ENCODE measurements around the gene CACNA2D2.

CACNA2D2 gene

GRCh38 chr3:50454481-50455070, 48.9 kb downstream of the CACNA2D2 start:
- DNase-seq: no peak

GRCh38 chr3:50453907-50454306, 49.5 kb downstream of the CACNA2D2 start:
- no peak for DNase-seq

- peak; percentile 85 for DNase-seq
Measured at GRCh38 chr3:50450209-50450921, 53.1 kb downstream of the CACNA2D2 start.

DNA sequence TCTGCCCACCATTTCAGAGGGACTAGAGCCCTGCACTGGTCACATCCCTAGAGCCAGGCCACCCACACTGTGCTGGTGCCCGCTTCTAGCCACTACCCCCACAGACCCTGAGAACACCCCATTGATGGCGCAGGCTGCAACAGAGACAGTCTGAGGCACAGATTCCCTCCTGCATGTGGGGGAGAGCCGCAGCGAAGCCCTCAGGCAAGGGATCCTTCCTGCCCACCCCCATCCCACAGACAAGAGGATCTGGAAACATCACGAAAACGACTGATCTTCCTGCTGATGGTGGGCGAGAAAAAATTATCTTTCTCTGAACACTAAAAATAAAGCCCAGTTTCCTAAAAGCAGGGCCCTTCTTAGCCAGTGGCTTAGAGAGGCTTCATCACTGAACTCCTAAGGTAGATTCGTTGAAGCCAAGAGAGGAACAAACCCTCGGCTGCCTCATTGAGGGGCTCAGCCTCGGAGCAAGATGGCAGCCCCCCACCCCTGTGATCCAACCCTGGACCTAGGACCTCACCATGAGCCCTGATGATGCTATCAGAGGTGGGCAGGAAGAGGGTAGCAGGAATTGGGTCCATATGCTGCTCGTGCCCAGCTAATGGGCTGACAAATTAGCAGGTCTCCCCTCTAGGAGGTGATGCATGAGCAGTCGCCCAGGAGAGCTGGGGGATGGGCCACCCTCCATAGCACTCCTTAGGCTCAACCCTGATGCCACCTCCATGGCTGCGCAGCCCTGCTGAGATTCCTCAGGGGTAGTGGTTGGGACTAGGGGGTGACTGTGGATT, 54.5 kb downstream of the CACNA2D2 start:
- no peak for DNase-seq

DNA sequence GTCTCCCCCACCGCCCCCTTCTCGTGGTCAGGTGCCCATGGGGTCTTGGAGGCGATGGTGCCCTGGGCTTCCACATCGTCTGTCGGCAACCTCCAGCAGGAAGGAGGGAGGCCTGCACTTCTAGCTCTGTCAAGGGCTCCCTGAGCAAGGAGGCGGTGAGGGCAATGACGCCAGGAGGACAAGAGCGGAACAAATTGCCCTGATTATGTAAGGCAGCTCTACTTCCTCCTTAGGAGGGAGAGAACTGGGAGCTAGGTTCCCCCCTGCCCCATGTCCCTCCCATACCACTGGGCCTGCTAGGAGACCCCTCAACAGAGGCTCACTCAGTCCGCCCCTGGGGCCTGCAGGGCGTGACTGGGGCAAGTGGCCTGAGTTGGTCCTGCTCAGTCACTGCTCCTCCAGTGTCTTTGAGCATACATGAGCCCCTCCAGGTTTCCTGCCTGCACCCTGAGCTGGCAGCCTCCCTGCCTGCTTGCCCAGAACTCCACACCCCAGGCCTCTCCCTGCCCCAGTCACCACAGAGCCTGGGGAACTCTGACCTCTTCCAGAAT, 56.1 kb downstream of the CACNA2D2 start:
- no peak for DNase-seq

GRCh38 chr3:50445919-50446318, 57.5 kb downstream of the CACNA2D2 start:
- DNase-seq: no peak

GRCh38 chr3:50444782-50445181, 58.7 kb downstream of the CACNA2D2 start:
- no peak for DNase-seq

DNA sequence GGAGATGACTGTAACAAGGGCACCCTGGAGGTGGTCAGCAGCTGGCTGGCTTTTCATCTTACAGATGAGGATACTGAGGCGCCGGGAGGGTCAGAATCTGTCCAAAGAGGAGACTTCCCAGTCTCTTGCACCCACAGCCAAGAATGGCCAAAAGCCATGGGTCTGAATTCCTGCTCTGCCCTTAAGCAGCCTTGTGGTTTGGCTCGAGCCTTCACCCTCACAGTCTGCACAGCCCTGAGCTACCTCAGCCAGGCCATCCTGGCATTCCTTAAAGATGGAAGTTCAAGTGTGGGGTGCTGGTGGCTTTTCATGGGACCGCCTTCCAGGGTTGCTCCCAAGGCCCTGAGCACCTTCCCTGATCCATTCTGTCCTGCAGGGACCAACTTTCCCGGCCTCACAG, 59.2 kb downstream of the CACNA2D2 start:
- DNase-seq: no peak

- DNase-seq: no peak
Measured at GRCh38 chr3:50442945-50443579, 60.4 kb downstream of the CACNA2D2 start.

GRCh38 chr3:50441424-50442217, 61.8 kb downstream of the CACNA2D2 start:
- no peak for DNase-seq

GRCh38 chr3:50436114-50436674, 67.2 kb downstream of the CACNA2D2 start:
- DNase-seq: peak; percentile 90

- no peak for DNase-seq
Measured at GRCh38 chr3:50435371-50436113, 67.9 kb downstream of the CACNA2D2 start.

DNA sequence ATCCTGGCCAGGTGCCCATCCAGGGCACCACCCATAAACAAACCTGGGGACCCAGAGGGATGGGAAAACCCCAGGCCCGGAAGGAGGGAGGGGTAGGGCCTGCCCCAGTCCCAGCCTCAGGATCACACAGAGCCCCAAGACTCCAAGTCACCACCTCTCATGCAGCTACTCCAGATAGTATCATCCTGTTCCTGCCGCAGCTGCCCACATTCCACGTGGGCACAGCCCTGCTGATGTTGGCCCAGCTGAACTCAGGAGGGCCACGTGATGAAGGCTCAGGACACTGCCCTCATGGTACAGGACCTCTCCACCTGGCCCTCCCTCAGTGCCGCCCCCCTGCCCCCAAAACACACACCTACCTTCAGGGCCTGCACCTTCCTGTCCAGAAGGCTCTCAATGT, 69.5 kb downstream of the CACNA2D2 start:
- DNase-seq: no peak

DNA sequence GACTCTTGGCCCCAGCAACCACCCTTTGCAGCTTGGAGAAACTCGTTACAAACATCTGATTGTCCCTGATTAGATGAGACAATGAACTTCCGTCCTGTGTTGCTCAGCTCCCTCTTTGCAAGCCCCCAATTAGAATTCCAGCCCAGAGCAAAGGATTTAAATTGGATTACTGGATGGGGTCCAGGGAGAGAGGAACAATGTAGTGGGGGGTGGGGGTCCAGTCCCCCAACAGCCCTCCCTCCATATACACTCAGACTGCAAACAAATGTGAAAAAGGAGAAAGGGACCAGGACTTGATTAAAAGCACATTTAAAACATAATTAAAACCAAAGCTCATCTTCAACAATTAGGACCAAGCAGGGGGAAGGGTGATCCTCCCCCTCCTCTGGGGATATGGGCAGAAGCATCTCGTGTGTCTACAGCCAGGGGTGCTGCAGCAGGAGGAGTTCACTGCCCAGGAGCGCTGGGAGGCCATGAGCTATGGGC, 72.4 kb downstream of the CACNA2D2 start:
- no peak for DNase-seq

GRCh38 chr3:50430191-50430590, 73.2 kb downstream of the CACNA2D2 start:
- no peak for DNase-seq

DNA sequence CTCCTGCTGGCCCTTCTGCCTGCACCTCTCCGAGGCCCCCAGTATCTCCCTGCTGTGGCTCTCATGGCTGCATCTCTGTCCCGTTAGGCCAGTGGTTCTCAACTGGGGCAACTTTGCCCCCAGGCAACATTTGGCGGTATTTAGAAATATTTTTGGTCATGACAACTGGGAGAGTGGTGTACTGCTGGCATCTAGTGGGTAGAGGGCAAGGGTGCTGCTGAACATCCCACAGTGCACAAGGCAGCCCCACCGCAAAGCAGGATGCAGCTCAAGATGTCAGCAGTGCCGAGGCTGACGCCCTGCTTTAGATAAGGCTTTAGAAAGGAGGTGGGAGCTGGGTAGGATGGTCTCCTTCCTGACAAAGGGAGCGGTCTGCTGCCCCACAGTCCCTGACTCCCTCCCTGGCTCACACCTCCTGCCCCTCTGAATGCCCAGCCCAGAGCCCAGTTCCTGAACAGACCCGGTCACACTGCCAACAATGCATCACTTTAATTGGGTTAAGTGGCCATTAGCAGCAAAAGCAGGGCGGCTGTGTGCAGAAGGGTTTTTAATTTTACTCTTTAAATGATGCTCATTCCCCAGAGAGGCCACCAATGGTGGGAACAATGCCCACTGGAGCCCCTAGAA, 75.3 kb downstream of the CACNA2D2 start:
- no peak for DNase-seq

GRCh38 chr3:50427217-50427616, 76.2 kb downstream of the CACNA2D2 start:
- no peak for DNase-seq

- DNase-seq: no peak
Measured at GRCh38 chr3:50425911-50426310, 77.5 kb downstream of the CACNA2D2 start.

DNA sequence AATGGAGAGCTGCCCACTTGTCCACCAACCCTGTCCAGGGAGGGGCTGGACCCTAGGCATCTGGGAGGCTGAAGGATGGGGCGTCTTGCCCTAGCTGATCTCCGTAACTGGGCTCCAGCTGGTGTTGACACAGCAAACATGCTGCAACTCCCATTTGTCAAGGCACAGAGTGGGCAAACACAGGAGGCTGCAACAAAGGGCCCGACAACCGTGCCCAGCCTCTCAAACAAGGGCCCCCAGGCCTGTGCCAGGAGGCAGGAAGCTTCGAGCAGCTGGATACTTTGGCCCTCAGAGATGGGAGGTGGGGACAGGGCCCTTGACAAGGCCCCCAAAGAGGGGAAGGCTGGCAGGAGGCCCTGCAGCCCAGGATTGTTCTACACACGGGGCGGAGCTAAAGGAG, 79.9 kb downstream of the CACNA2D2 start:
- no peak for DNase-seq

- DNase-seq: no peak
Measured at GRCh38 chr3:50422153-50422552, 81.3 kb downstream of the CACNA2D2 start.

Measured in activated effector memory CD4-positive, alpha-beta T cell treated with anti-CD3 and anti-CD28 coated beads, Interleukin-2, amount 50 U/mL, for 16 hours (primary cell).